ENCODE measurements around the gene PLA2G12A.

The PLA2G12A gene

GRCh38 chr4:109719604-109720003 lies 10.3 kb downstream of the PLA2G12A start:
- ATAC-seq: no peak
- no peak for TF ChIP-seq ZNF565 (CRISPR knock-in tag; conservative IDR thresholded peaks at IDR 0.05; ENCODE audit: low read depth)
- no peak for TF ChIP-seq CREB5 (CRISPR knock-in tag; IDR thresholded peaks at IDR 0.05; ENCODE audit: low read depth)
- no peak for TF ChIP-seq TCF4 (CRISPR knock-in tag; IDR thresholded peaks at IDR 0.05; ENCODE audit: borderline replicate concordance)
- no peak for TF ChIP-seq CSDC2 (CRISPR knock-in tag; IDR thresholded peaks at IDR 0.05)
- TF ChIP-seq SNAI2 (CRISPR knock-in tag; IDR thresholded peaks at IDR 0.05): no peak
- TF ChIP-seq ZFP3 (CRISPR knock-in tag; IDR thresholded peaks at IDR 0.05): no peak
- no peak for TF ChIP-seq ZNF70 (CRISPR knock-in tag; IDR thresholded peaks at IDR 0.05)
- TF ChIP-seq, protein P1, sequence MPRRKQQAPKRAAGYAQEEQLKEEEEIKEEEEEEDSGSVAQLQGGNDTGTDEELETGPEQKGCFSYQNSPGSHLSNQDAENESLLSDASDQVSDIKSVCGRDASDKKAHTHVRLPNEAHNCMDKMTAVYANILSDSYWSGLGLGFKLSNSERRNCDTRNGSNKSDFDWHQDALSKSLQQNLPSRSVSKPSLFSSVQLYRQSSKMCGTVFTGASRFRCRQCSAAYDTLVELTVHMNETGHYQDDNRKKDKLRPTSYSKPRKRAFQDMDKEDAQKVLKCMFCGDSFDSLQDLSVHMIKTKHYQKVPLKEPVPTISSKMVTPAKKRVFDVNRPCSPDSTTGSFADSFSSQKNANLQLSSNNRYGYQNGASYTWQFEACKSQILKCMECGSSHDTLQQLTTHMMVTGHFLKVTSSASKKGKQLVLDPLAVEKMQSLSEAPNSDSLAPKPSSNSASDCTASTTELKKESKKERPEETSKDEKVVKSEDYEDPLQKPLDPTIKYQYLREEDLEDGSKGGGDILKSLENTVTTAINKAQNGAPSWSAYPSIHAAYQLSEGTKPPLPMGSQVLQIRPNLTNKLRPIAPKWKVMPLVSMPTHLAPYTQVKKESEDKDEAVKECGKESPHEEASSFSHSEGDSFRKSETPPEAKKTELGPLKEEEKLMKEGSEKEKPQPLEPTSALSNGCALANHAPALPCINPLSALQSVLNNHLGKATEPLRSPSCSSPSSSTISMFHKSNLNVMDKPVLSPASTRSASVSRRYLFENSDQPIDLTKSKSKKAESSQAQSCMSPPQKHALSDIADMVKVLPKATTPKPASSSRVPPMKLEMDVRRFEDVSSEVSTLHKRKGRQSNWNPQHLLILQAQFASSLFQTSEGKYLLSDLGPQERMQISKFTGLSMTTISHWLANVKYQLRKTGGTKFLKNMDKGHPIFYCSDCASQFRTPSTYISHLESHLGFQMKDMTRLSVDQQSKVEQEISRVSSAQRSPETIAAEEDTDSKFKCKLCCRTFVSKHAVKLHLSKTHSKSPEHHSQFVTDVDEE (CRISPR knock-in tag; IDR thresholded peaks at IDR 0.05): no peak
- no peak for TF ChIP-seq OSR1 (CRISPR knock-in tag; IDR thresholded peaks at IDR 0.05)

GRCh38 chr4:109718759-109719158 lies 11.1 kb downstream of the PLA2G12A start:
- no peak for ATAC-seq
- no peak for TF ChIP-seq POU6F1 (CRISPR knock-in tag; IDR thresholded peaks at IDR 0.05; ENCODE audit: borderline replicate concordance, low read depth)
- TF ChIP-seq ZC3H10 (CRISPR knock-in tag; IDR thresholded peaks at IDR 0.05): no peak
- TF ChIP-seq, protein P1 (CRISPR knock-in tag; IDR thresholded peaks at IDR 0.05): no peak
- TF ChIP-seq TOX (CRISPR knock-in tag; IDR thresholded peaks at IDR 0.05; ENCODE audit: borderline replicate concordance): no peak
- no peak for TF ChIP-seq ZNF8 (CRISPR knock-in tag; IDR thresholded peaks at IDR 0.05)
- no peak for TF ChIP-seq ARNTL (CRISPR knock-in tag; IDR thresholded peaks at IDR 0.05; ENCODE audit: borderline replicate concordance, low read depth)
- no peak for TF ChIP-seq CREB5 (CRISPR knock-in tag; IDR thresholded peaks at IDR 0.05; ENCODE audit: low read depth)
- no peak for TF ChIP-seq BACH2 (CRISPR knock-in tag; IDR thresholded peaks at IDR 0.05; ENCODE audit: borderline replicate concordance)
- no peak for TF ChIP-seq PPARA (CRISPR knock-in tag; IDR thresholded peaks at IDR 0.05; ENCODE audit: borderline replicate concordance)
- no peak for TF ChIP-seq ZFP30 (CRISPR knock-in tag; IDR thresholded peaks at IDR 0.05)
- no peak for TF ChIP-seq GLIS3 (CRISPR knock-in tag; IDR thresholded peaks at IDR 0.05)
- TF ChIP-seq, protein P2, sequence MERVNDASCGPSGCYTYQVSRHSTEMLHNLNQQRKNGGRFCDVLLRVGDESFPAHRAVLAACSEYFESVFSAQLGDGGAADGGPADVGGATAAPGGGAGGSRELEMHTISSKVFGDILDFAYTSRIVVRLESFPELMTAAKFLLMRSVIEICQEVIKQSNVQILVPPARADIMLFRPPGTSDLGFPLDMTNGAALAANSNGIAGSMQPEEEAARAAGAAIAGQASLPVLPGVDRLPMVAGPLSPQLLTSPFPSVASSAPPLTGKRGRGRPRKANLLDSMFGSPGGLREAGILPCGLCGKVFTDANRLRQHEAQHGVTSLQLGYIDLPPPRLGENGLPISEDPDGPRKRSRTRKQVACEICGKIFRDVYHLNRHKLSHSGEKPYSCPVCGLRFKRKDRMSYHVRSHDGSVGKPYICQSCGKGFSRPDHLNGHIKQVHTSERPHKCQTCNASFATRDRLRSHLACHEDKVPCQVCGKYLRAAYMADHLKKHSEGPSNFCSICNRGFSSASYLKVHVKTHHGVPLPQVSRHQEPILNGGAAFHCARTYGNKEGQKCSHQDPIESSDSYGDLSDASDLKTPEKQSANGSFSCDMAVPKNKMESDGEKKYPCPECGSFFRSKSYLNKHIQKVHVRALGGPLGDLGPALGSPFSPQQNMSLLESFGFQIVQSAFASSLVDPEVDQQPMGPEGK (CRISPR knock-in tag; IDR thresholded peaks at IDR 0.05; ENCODE audit: borderline replicate concordance): no peak
- TF ChIP-seq ZNF565 (CRISPR knock-in tag; conservative IDR thresholded peaks at IDR 0.05; ENCODE audit: low read depth): no peak
- no peak for TF ChIP-seq ZFP3 (CRISPR knock-in tag; IDR thresholded peaks at IDR 0.05)
- no peak for TF ChIP-seq CSRNP3 (CRISPR knock-in tag; IDR thresholded peaks at IDR 0.05)

Measured in SK-N-SH treated with all-trans-retinoic acid at 6 μM for 48 hours (cell line).